SU-DHL-6 (cell line): Measurements from ENCODE around the gene RTL9.

Experiments
- H2AFZ ChIP-seq: fragments of 200-600 bp; sonication (generic); 2 replicates; pipeline ENCODE4 v1.6.1; 2014; ENCODE audit warnings: low read depth, mild to moderate bottlenecking, moderate library complexity, mixed read lengths, antibody characterized with exemption, low read length; ENCODE audit not compliant: severe bottlenecking
- H3F3A ChIP-seq: fragments of 200-600 bp; shearing (Covaris generic); 2 replicates; pipeline ENCODE4 v1.6.0; 2016; ENCODE audit warnings: antibody characterized with exemption, mild to moderate bottlenecking; ENCODE audit not compliant: insufficient read depth
- H3K27ac ChIP-seq: fragments of 200-600 bp; sonication (generic); 2 replicates; pipeline ENCODE4 v1.5.1; 2016; ENCODE audit warnings: low read depth, mild to moderate bottlenecking, low read length, moderate library complexity, mixed read lengths
- H3K27me3 ChIP-seq: fragments of 200-600 bp; sonication (generic), shearing (Covaris generic); 2 replicates; pipeline ENCODE4 v1.6.0; 2014; ENCODE audit warnings: mild to moderate bottlenecking, low read length
- H3K36me3 ChIP-seq: fragments of 200-600 bp; sonication (generic); 2 replicates; pipeline ENCODE4 v1.6.1; 2014; ENCODE audit warnings: mild to moderate bottlenecking, low read length, mixed read lengths
- H3K4me2 ChIP-seq: fragments of 300-600, 200-600 bp; shearing (Covaris generic), sonication (generic); 2 replicates; pipeline ENCODE4 v1.6.0; 2014; ENCODE audit warnings: low read length, low read depth, mild to moderate bottlenecking; ENCODE audit not compliant: poor library complexity, severe bottlenecking
- H3K4me3 ChIP-seq: fragments of 200-600 bp; sonication (generic); 2 replicates; pipeline ENCODE4 v1.5.1; 2014; ENCODE audit warnings: antibody characterized with exemption, low read length, mild to moderate bottlenecking, mixed read lengths; ENCODE audit not compliant: insufficient read depth, poor library complexity, severe bottlenecking
- H3K79me2 ChIP-seq: fragments of 200-600 bp; sonication (generic); 2 replicates; pipeline ENCODE4 v1.6.1; 2014; ENCODE audit warnings: mild to moderate bottlenecking, low read length, moderate library complexity; ENCODE audit not compliant: insufficient read depth
- H3K9ac ChIP-seq: fragments of 200-600 bp; sonication (generic); 2 replicates; pipeline ENCODE4 v1.7.0; 2014; ENCODE audit warnings: mild to moderate bottlenecking, low read length
- H3K9me2 ChIP-seq: fragments of 200-600 bp; sonication (generic); replicated peaks from 2 replicates; pipeline ENCODE4 v1.6.1; 2014; ENCODE audit warnings: low read length; ENCODE audit not compliant: insufficient read depth
- H3K9me3 ChIP-seq: fragments of 200-600 bp; sonication (generic); 2 replicates; pipeline ENCODE4 v1.6.1; 2014; ENCODE audit warnings: low read length, mixed read lengths; ENCODE audit not compliant: insufficient read depth
- H4K20me1 ChIP-seq: fragments of 200-600 bp; sonication (generic); 2 replicates; pipeline ENCODE4 v1.6.1; 2014; ENCODE audit warnings: low read depth, mild to moderate bottlenecking, antibody characterized with exemption, low read length, moderate library complexity, mixed read lengths
- CTCF ChIP-seq: fragments of 200-600 bp; sonication (generic); IDR thresholded peaks from one replicate; pipeline ENCODE4 v1.5.1; 2017; ENCODE audit warnings: antibody characterized with exemption, mild to moderate bottlenecking, low read length, moderate library complexity; ENCODE audit not compliant: insufficient read depth, poor library complexity, severe bottlenecking
- EZH2phosphoT487 ChIP-seq: fragments of 200-600 bp; sonication (generic), shearing (Covaris generic); conservative IDR thresholded peaks from 2 replicates; pipeline ENCODE4 v1.6.1; 2018; ENCODE audit warnings: mild to moderate bottlenecking, antibody characterized with exemption, low read length, moderate library complexity, mixed read lengths

Gene RTL9

GRCh38 chrX:110373310-110373709 lies 14.7 kb downstream of the RTL9 start:
- no peaks in the 10 kb centered on the region for H3K27me3 ChIP-seq
- H3K36me3 ChIP-seq = no peaks in the 10 kb centered on the region
- no peak overlapping the region for H3K4me3 ChIP-seq
- H3K27ac ChIP-seq = no peak overlapping the region
- H3K9me2 ChIP-seq = no peaks in the 10 kb centered on the region
- TF ChIP-seq CTCF (no peak), EZH2phosphoT487 (no peak)
- H3F3A ChIP-seq = no peaks in the 10 kb centered on the region
- H4K20me1 ChIP-seq = no peaks in the 10 kb centered on the region
- no peak overlapping the region for H3K4me2 ChIP-seq
- no peaks in the 10 kb centered on the region for H3K9me3 ChIP-seq
- H3K9ac ChIP-seq = no peak overlapping the region
- no peak overlapping the region for H2AFZ ChIP-seq
- no peaks in the 10 kb centered on the region for H3K79me2 ChIP-seq

GRCh38 chrX:110374559-110374958 lies 15.9 kb downstream of the RTL9 start:
- TF ChIP-seq EZH2phosphoT487 (no peak), CTCF (no peak)
- Histone ChIP-seq H3K9ac (no peak overlapping the region), H3K36me3 (no peaks in the 10 kb centered on the region), H3K27ac (no peak overlapping the region), H2AFZ (no peak overlapping the region), H3K4me3 (no peak overlapping the region), H3K4me2 (no peak overlapping the region), H3K79me2 (no peaks in the 10 kb centered on the region), H3K9me3 (no peaks in the 10 kb centered on the region), H3K9me2 (no peaks in the 10 kb centered on the region), H3K27me3 (no peaks in the 10 kb centered on the region), H4K20me1 (no peaks in the 10 kb centered on the region), H3F3A (no peaks in the 10 kb centered on the region)

- Histone ChIP-seq H3K79me2 (no peaks in the 10 kb centered on the region), H3K4me2 (no peak overlapping the region)
- TF ChIP-seq EZH2phosphoT487 (no peak), CTCF (no peak)
Observed at GRCh38 chrX:110381216-110381615, 22.6 kb downstream of the RTL9 start.

More at GRCh38 chrX:110381216-110381615, 22.6 kb downstream of the RTL9 start:
- Histone ChIP-seq H3K9me2 (no peaks in the 10 kb centered on the region), H3K9ac (no peak overlapping the region), H3K27ac (no peak overlapping the region), H3K9me3 (no peaks in the 10 kb centered on the region), H3F3A (no peaks in the 10 kb centered on the region), H3K4me3 (no peak overlapping the region), H3K36me3 (no peaks in the 10 kb centered on the region), H4K20me1 (no peaks in the 10 kb centered on the region), H3K27me3 (no peaks in the 10 kb centered on the region), H2AFZ (no peak overlapping the region)
